SKM-1 (cell line): Measurements from ENCODE around the gene SCYGR3.

Experiments used
- DNase-seq: peaks from one replicate; lab custom pipeline; 2025; ENCODE audit not compliant: unreplicated experiment; lab: John Stamatoyannopoulos, UW

SCYGR3 gene

GRCh38 chr2:227614740-227615139 is at the start of gene SCYGR3:
Gene SCYGR3, minus strand, starts transcription at chr2:227614840. Its CDS starts 0 bp downstream, at chr2:227614840.
- no peak for DNase-seq

- no peak for DNase-seq
Observed at GRCh38 chr2:227661827-227662226, 47.2 kb upstream of the SCYGR3 start.

- DNase-seq = no peak
Observed at GRCh38 chr2:227661025-227661649, 46.5 kb upstream of the SCYGR3 start.

- DNase-seq = no peak
Observed at GRCh38 chr2:227657199-227657845, 42.7 kb upstream of the SCYGR3 start.

- peak; percentile 52 for DNase-seq
Observed at GRCh38 chr2:227655454-227655853, 40.8 kb upstream of the SCYGR3 start.

- DNase-seq = no peak
Observed at GRCh38 chr2:227654426-227654825, 39.8 kb upstream of the SCYGR3 start.

- no peak for DNase-seq
Observed at GRCh38 chr2:227653419-227653818, 38.8 kb upstream of the SCYGR3 start.

GRCh38 chr2:227643990-227644551 is 29.4 kb upstream of the SCYGR3 start:
- DNase-seq = no peak

GRCh38 chr2:227642656-227643055 is 28.0 kb upstream of the SCYGR3 start:
- DNase-seq = no peak

GRCh38 chr2:227634201-227634600 is 19.6 kb upstream of the SCYGR3 start:
- no peak for DNase-seq

GRCh38 chr2:227632827-227633226 is 18.2 kb upstream of the SCYGR3 start:
- no peak for DNase-seq

GRCh38 chr2:227630322-227630721 is 15.7 kb upstream of the SCYGR3 start:
- no peak for DNase-seq

GRCh38 chr2:227629435-227629834 is 14.8 kb upstream of the SCYGR3 start:
- DNase-seq = no peak

- DNase-seq = no peak
Observed at GRCh38 chr2:227627769-227628168, 13.1 kb upstream of the SCYGR3 start.

GRCh38 chr2:227626580-227627151 is 12.0 kb upstream of the SCYGR3 start:
- no peak for DNase-seq

- no peak for DNase-seq
Observed at GRCh38 chr2:227625420-227625819, 10.8 kb upstream of the SCYGR3 start.

- no peak for DNase-seq
Observed at GRCh38 chr2:227623226-227623625, 8.6 kb upstream of the SCYGR3 start.

- no peak for DNase-seq
Observed at GRCh38 chr2:227617316-227618230, 2.9 kb upstream of the SCYGR3 start, which contains the start of gene SCYGR4. Gene SCYGR4, plus strand, starts transcription at chr2:227617498. Its CDS starts 0 bp downstream, at chr2:227617498.

- DNase-seq = no peak
Observed at GRCh38 chr2:227616631-227617030, 2.0 kb upstream of the SCYGR3 start.

GRCh38 chr2:227615906-227616305 is 1.3 kb upstream of the SCYGR3 start:
- DNase-seq = no peak

GRCh38 chr2:227615181-227615580 is 541 bp upstream of the SCYGR3 start:
- no peak for DNase-seq
